Bronchial epithelial cell (primary cell): ENCODE results near the gene ENKUR. TPM values are rescaled to one million over a fixed set of nuclear protein-coding genes. Genes with fewer than 3 reads are reported as not detected.

Source experiments
- DNase-seq: peaks from one replicate; pipeline ENCODE4 v3.0.0-alpha.2; 2010; ENCODE audit warnings: low read depth
- FAIRE-seq: peaks from 2 replicates; lab custom pipeline; 2011; peaks lifted over from hg19 to GRCh38; lab: Jason Lieb, UNC
- H3K27me3 ChIP-seq: 2 replicates; pipeline ENCODE4 v1.5.1; 2011; ENCODE audit warnings: low read length; ENCODE audit not compliant: control insufficient read depth, insufficient read depth
- H3K36me3 ChIP-seq: 2 replicates; pipeline ENCODE4 v1.5.1; 2011; ENCODE audit warnings: low read length; ENCODE audit not compliant: control insufficient read depth, insufficient read depth
- H3K4me3 ChIP-seq: 2 replicates; pipeline ENCODE4 v1.5.1; 2011; ENCODE audit warnings: mild to moderate bottlenecking, low read depth, low read length, control low read depth
- total RNA-seq: library from RNA; depleted of rRNA; stranded (reverse); fragments of >200 nt; gene quantifications from 2 replicates; pipeline ENCODE4 v1.2.1, GENCODE V29; 2014
- TF ChIP-seq, protein P1 (sequence below): IDR thresholded peaks from 2 replicates; pipeline ENCODE4 v1.5.1; 2011; ENCODE audit warnings: mild to moderate bottlenecking, moderate library complexity, low read length, control low read depth, inconsistent platforms; ENCODE audit not compliant: insufficient read depth, severe bottlenecking

The ENKUR gene
- total RNA-seq, 1 donor from 2014 or later: 0.26 TPM

- TF ChIP-seq, protein P1, sequence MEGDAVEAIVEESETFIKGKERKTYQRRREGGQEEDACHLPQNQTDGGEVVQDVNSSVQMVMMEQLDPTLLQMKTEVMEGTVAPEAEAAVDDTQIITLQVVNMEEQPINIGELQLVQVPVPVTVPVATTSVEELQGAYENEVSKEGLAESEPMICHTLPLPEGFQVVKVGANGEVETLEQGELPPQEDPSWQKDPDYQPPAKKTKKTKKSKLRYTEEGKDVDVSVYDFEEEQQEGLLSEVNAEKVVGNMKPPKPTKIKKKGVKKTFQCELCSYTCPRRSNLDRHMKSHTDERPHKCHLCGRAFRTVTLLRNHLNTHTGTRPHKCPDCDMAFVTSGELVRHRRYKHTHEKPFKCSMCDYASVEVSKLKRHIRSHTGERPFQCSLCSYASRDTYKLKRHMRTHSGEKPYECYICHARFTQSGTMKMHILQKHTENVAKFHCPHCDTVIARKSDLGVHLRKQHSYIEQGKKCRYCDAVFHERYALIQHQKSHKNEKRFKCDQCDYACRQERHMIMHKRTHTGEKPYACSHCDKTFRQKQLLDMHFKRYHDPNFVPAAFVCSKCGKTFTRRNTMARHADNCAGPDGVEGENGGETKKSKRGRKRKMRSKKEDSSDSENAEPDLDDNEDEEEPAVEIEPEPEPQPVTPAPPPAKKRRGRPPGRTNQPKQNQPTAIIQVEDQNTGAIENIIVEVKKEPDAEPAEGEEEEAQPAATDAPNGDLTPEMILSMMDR: no peak
- DNase-seq (no peak), FAIRE-seq (no peak)
- H3K27me3 ChIP-seq: no peaks in the 10 kb centered on the region
- no peaks in the 10 kb centered on the region for H3K36me3 ChIP-seq
- H3K4me3 ChIP-seq: no peak overlapping the region
Measured at GRCh38 chr10:24963521-24964041, 52.4 kb downstream of the ENKUR start.

- FAIRE-seq (peak; percentile 7), DNase-seq (peak; percentile 98)
- Histone ChIP-seq H3K27me3 (no peaks in the 10 kb centered on the region), H3K36me3 (no peaks in the 10 kb centered on the region), H3K4me3 (no peak overlapping the region)
- TF ChIP-seq, protein P1: no peak
Measured at GRCh38 chr10:24962995-24963394, 53.0 kb downstream of the ENKUR start.

GRCh38 chr10:24961582-24961981 is 54.4 kb downstream of the ENKUR start:
- H3K4me3 ChIP-seq: no peak overlapping the region
- FAIRE-seq (no peak), DNase-seq (no peak)
- H3K27me3 ChIP-seq: no peaks in the 10 kb centered on the region
- TF ChIP-seq, protein P1: no peak
- H3K36me3 ChIP-seq: no peaks in the 10 kb centered on the region

- FAIRE-seq: no peak
- TF ChIP-seq, protein P1: no peak
- no peaks in the 10 kb centered on the region for H3K27me3 ChIP-seq
- DNase-seq: no peak
- no peaks in the 10 kb centered on the region for H3K36me3 ChIP-seq
- no peak overlapping the region for H3K4me3 ChIP-seq
Measured at GRCh38 chr10:24959382-24959730, 56.6 kb downstream of the ENKUR start.

DNA sequence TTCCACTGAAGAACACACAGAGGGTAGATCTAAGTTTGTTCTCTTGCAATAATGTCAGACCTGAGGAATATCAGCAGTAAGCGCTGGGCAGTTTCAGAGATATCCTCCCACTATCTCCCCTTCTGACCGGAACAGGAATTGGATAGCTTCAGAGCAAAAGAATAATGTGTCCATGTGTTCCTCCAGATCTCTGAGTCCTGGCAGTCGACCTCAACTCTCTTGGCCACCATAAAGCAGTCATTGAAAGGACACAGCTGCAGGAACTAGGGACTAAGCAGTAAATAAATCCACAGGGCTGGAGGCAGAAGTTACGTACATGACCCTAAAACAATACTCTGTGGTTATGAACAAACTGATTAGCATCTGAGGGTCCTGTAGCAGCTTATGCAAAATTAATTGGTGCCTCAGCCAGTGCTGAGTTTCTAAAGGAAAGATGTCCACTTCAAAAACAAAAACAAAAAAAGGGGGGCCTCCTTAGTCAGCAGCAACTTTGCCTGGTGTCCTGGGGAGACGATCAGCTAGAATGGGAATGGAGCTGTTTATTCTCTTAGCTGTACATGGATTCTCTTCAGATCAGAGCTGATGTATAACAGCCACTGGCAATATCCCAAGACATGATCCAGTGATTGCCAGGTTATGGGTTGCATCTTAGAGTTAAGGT is 57.1 kb downstream of the ENKUR start:
- FAIRE-seq (no peak), DNase-seq (no peak)
- Histone ChIP-seq H3K36me3 (no peaks in the 10 kb centered on the region), H3K4me3 (no peak overlapping the region), H3K27me3 (no peaks in the 10 kb centered on the region)
- TF ChIP-seq, protein P1: no peak
